Adrenal gland (tissue), 5 donors: ENCODE data around the gene PPFIA4.

ENCODE experiments used
- POLR2A ChIP-seq, 2 donors: fragments of 450-650 bp; IDR thresholded peaks; one replicate each; pipeline ENCODE4 v1.6.1; 2017; ENCODE audit warnings: antibody characterized with exemption in 2 of 2, mild to moderate bottlenecking in 2 of 2, moderate library complexity in 1 of 2
- TF ChIP-seq, protein P1 (sequence below), 6 experiments: fragments of 450-650 bp in 4 of 6; fragments of 200-600 bp in 2 of 6; sonication (generic) in 1 of 6; IDR thresholded peaks; 1 replicate in 5 of 6; 2 replicates in 1 of 6; pipeline versions ENCODE4 v1.5.1 to v1.8.0; 2016 to 2021; ENCODE audit warnings: antibody characterized with exemption in 6 of 6, mild to moderate bottlenecking in 2 of 6, moderate library complexity in 1 of 6
- donor health status: DM: no; HTN: no; CAD: no.

DNA sequence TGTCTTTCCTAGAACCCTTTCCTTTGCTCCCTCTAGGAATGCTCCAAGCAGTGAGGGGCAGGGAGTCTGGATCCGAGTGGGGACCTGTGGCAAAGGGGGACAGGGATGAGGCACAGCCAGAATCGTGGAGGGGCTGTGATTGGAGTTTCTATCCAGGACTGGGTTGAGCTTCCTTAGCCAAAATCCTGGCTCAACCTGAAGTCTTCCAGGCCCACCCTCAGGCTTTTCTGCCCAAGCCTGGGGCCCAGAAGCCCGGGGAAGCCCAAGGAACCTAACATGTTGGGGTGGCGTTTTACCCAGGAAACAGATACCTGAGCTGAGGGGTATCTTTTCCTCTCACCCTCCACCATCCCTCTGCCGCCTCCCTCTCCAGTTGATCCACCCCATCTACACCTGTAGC is 54.2 kb downstream of the PPFIA4 start:
- TF ChIP-seq, protein P1, sequence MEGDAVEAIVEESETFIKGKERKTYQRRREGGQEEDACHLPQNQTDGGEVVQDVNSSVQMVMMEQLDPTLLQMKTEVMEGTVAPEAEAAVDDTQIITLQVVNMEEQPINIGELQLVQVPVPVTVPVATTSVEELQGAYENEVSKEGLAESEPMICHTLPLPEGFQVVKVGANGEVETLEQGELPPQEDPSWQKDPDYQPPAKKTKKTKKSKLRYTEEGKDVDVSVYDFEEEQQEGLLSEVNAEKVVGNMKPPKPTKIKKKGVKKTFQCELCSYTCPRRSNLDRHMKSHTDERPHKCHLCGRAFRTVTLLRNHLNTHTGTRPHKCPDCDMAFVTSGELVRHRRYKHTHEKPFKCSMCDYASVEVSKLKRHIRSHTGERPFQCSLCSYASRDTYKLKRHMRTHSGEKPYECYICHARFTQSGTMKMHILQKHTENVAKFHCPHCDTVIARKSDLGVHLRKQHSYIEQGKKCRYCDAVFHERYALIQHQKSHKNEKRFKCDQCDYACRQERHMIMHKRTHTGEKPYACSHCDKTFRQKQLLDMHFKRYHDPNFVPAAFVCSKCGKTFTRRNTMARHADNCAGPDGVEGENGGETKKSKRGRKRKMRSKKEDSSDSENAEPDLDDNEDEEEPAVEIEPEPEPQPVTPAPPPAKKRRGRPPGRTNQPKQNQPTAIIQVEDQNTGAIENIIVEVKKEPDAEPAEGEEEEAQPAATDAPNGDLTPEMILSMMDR (IDR thresholded peaks at IDR 0.05), result no peak
- TF ChIP-seq POLR2A (IDR thresholded peaks at IDR 0.05), result no peak
